IMR-90 (cell line): ENCODE measurements around the gene SARNP.

Experiments
- BHLHE40 ChIP-seq: fragments of 150-350 bp; IDR thresholded peaks from 2 replicates; pipeline ENCODE4 v1.6.1; 2016; ENCODE audit warnings: mild to moderate bottlenecking, low read depth, low read length
- FOS ChIP-seq: fragments of 150-350 bp; IDR thresholded peaks from 2 replicates; pipeline ENCODE4 v1.6.1; 2016; ENCODE audit warnings: low read depth, low read length
- MAFK ChIP-seq: IDR thresholded peaks from 2 replicates; pipeline ENCODE4 v1.6.1; 2012; ENCODE audit warnings: low read depth, low read length, improper control_type of control experiment
- POLR2A ChIP-seq: IDR thresholded peaks from 2 replicates; pipeline ENCODE4 v1.6.1; 2012; ENCODE audit warnings: mild to moderate bottlenecking, low read depth, low read length
- RCOR1 ChIP-seq: IDR thresholded peaks from 2 replicates; pipeline ENCODE4 v1.6.1; 2012; ENCODE audit warnings: mild to moderate bottlenecking, low read length, improper control_type of control experiment; ENCODE audit not compliant: insufficient replicate concordance
- SMC3 ChIP-seq: fragments of 150-350 bp; IDR thresholded peaks from 2 replicates; pipeline ENCODE4 v1.6.1; 2016; ENCODE audit warnings: low read depth, mild to moderate bottlenecking, antibody characterized with exemption, low read length, moderate library complexity
- TF ChIP-seq, protein P1 (sequence below): conservative IDR thresholded peaks from 2 replicates; pipeline ENCODE4 v1.5.1; 2012; ENCODE audit warnings: mild to moderate bottlenecking, low read depth, low read length, improper control_type of control experiment
- TF ChIP-seq, protein P2 (sequence below): fragments of 150-350 bp; IDR thresholded peaks from 2 replicates; pipeline ENCODE4 v1.6.1; 2017; ENCODE audit warnings: mild to moderate bottlenecking, antibody characterized with exemption, low read length, low read depth

DNA sequence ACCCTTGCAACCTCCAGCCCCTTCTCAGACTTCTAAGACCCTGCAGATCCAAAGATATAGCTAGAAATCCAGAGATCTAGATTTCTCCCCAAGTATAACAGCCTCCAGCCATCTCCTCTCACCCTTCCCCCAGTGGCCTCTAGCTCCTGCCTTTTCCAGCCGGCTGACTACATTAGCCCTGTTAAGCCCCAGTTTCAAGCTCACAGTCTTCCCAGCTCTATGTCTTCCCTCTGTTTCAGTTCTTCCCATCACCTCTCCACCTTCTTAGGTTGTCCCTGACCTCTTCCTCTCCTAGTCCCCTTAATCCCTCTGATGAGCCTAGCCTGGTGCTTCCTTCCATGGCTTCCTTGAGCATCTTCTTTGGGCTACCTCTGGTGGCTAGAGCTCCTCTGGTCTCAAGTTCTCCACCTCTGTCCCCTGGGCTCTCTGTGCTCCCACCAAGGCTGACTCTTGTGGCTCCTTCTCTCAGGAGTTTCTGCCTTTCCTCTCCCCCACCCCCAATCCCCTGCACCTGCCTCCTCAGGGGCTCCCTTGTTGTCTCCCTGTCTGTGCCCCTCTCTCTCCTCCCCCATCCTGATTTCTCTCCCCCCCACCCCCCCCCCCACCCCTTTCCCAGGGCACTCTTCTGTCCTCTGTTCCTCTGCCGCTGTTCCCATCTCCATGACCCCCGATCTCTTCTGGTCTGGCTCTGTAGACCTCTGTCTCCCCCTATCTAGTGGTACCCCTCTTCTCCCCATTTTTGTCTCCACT is 75.4 kb downstream of the SARNP start:
- TF ChIP-seq, protein P1, sequence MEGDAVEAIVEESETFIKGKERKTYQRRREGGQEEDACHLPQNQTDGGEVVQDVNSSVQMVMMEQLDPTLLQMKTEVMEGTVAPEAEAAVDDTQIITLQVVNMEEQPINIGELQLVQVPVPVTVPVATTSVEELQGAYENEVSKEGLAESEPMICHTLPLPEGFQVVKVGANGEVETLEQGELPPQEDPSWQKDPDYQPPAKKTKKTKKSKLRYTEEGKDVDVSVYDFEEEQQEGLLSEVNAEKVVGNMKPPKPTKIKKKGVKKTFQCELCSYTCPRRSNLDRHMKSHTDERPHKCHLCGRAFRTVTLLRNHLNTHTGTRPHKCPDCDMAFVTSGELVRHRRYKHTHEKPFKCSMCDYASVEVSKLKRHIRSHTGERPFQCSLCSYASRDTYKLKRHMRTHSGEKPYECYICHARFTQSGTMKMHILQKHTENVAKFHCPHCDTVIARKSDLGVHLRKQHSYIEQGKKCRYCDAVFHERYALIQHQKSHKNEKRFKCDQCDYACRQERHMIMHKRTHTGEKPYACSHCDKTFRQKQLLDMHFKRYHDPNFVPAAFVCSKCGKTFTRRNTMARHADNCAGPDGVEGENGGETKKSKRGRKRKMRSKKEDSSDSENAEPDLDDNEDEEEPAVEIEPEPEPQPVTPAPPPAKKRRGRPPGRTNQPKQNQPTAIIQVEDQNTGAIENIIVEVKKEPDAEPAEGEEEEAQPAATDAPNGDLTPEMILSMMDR = no peak
- TF ChIP-seq MAFK = no peak
- no peak for TF ChIP-seq BHLHE40
- TF ChIP-seq, protein P2, sequence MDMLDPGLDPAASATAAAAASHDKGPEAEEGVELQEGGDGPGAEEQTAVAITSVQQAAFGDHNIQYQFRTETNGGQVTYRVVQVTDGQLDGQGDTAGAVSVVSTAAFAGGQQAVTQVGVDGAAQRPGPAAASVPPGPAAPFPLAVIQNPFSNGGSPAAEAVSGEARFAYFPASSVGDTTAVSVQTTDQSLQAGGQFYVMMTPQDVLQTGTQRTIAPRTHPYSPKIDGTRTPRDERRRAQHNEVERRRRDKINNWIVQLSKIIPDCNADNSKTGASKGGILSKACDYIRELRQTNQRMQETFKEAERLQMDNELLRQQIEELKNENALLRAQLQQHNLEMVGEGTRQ = no peak
- no peak for TF ChIP-seq RCOR1
- no peak for TF ChIP-seq SMC3
- no peak for TF ChIP-seq FOS
- no peak for TF ChIP-seq POLR2A
